ENCODE data around the gene TGFB3.
A peak's percentile ranks its signal among the peaks of the same experiment; 100 is the strongest.

Gene TGFB3

GRCh38 chr14:75979648-75980565 lies 1.9 kb downstream of the TGFB3 start:
- peaks cover 37% of the 10 kb centered on the region for H3K4me1 Mint-ChIP-seq (ENCODE audit: low read depth)
- H3K36me3 Mint-ChIP-seq (ENCODE audit: low read depth), result no peaks in the 10 kb centered on the region
- DNase-seq, result no peak
- H3K27ac Mint-ChIP-seq, result no peak overlapping the region
- no peaks in the 10 kb centered on the region for H3K9me3 Mint-ChIP-seq
- no peak overlapping the region for H3K4me3 Mint-ChIP-seq
- no peaks in the 10 kb centered on the region for H3K27me3 Mint-ChIP-seq

GRCh38 chr14:75979071-75979571 lies 2.7 kb downstream of the TGFB3 start:
- Mint-ChIP-seq H3K27me3 (no peaks in the 10 kb centered on the region), H3K9me3 (no peaks in the 10 kb centered on the region), H3K4me1 (ENCODE audit: low read depth) (peaks cover 36% of the 10 kb centered on the region), H3K27ac (no peak overlapping the region), H3K4me3 (no peak overlapping the region), H3K36me3 (ENCODE audit: low read depth) (no peaks in the 10 kb centered on the region)
- peak; percentile 45 for DNase-seq

GRCh38 chr14:75978249-75978731 lies 3.5 kb downstream of the TGFB3 start:
- no peak for DNase-seq
- Mint-ChIP-seq H3K27me3 (no peaks in the 10 kb centered on the region), H3K4me3 (no peak overlapping the region), H3K27ac (peak overlapping the region; percentile 50), H3K36me3 (ENCODE audit: low read depth) (no peaks in the 10 kb centered on the region), H3K4me1 (ENCODE audit: low read depth) (peaks cover 36% of the 10 kb centered on the region), H3K9me3 (no peaks in the 10 kb centered on the region)

GRCh38 chr14:75977582-75977943 lies 4.2 kb downstream of the TGFB3 start:
- Mint-ChIP-seq H3K27me3 (no peaks in the 10 kb centered on the region), H3K27ac (no peak overlapping the region), H3K4me1 (ENCODE audit: low read depth) (peaks cover 33% of the 10 kb centered on the region), H3K36me3 (ENCODE audit: low read depth) (no peaks in the 10 kb centered on the region), H3K9me3 (no peaks in the 10 kb centered on the region), H3K4me3 (no peak overlapping the region)
- DNase-seq, result no peak

GRCh38 chr14:75976826-75977581 lies 4.8 kb downstream of the TGFB3 start:
- H3K36me3 Mint-ChIP-seq (ENCODE audit: low read depth), result no peaks in the 10 kb centered on the region
- H3K4me3 Mint-ChIP-seq, result no peak overlapping the region
- DNase-seq, result no peak
- H3K4me1 Mint-ChIP-seq (ENCODE audit: low read depth), result peaks cover 33% of the 10 kb centered on the region
- H3K9me3 Mint-ChIP-seq, result no peaks in the 10 kb centered on the region
- no peaks in the 10 kb centered on the region for H3K27me3 Mint-ChIP-seq
- no peak overlapping the region for H3K27ac Mint-ChIP-seq

- H3K9me3 Mint-ChIP-seq, result no peaks in the 10 kb centered on the region
- H3K27ac Mint-ChIP-seq, result no peak overlapping the region
- no peaks in the 10 kb centered on the region for H3K27me3 Mint-ChIP-seq
- H3K36me3 Mint-ChIP-seq (ENCODE audit: low read depth), result peaks cover 9% of the 10 kb centered on the region
- H3K4me3 Mint-ChIP-seq, result no peak overlapping the region
- peaks cover under 1% of the 10 kb centered on the region for H3K4me1 Mint-ChIP-seq (ENCODE audit: low read depth)
- no peak for DNase-seq
Measured at GRCh38 chr14:75972801-75973421, 8.9 kb downstream of the TGFB3 start.

- H3K4me1 Mint-ChIP-seq (ENCODE audit: low read depth), result no peaks in the 10 kb centered on the region
- no peak overlapping the region for H3K27ac Mint-ChIP-seq
- peaks cover 9% of the 10 kb centered on the region for H3K36me3 Mint-ChIP-seq (ENCODE audit: low read depth)
- no peak for DNase-seq
- no peaks in the 10 kb centered on the region for H3K9me3 Mint-ChIP-seq
- H3K4me3 Mint-ChIP-seq, result no peak overlapping the region
- H3K27me3 Mint-ChIP-seq, result no peaks in the 10 kb centered on the region
Measured at GRCh38 chr14:75971509-75971908, 10.3 kb downstream of the TGFB3 start.

- Mint-ChIP-seq H3K27ac (no peak overlapping the region), H3K27me3 (no peaks in the 10 kb centered on the region), H3K4me3 (no peak overlapping the region), H3K4me1 (ENCODE audit: low read depth) (no peaks in the 10 kb centered on the region), H3K9me3 (no peaks in the 10 kb centered on the region), H3K36me3 (ENCODE audit: low read depth) (peaks cover 10% of the 10 kb centered on the region)
- DNase-seq, result no peak
Measured at GRCh38 chr14:75970989-75971388, 10.8 kb downstream of the TGFB3 start.

GRCh38 chr14:75969891-75970290 lies 11.9 kb downstream of the TGFB3 start:
- Mint-ChIP-seq H3K4me3 (no peak overlapping the region), H3K4me1 (ENCODE audit: low read depth) (no peaks in the 10 kb centered on the region), H3K9me3 (no peaks in the 10 kb centered on the region), H3K27me3 (no peaks in the 10 kb centered on the region), H3K36me3 (ENCODE audit: low read depth) (peaks cover 16% of the 10 kb centered on the region), H3K27ac (no peak overlapping the region)
- DNase-seq, result no peak

GRCh38 chr14:75969126-75969525 lies 12.7 kb downstream of the TGFB3 start:
- Mint-ChIP-seq H3K4me1 (ENCODE audit: low read depth) (no peaks in the 10 kb centered on the region), H3K27me3 (no peaks in the 10 kb centered on the region), H3K36me3 (ENCODE audit: low read depth) (peaks cover 19% of the 10 kb centered on the region), H3K27ac (no peak overlapping the region), H3K9me3 (no peaks in the 10 kb centered on the region), H3K4me3 (no peak overlapping the region)
- DNase-seq, result no peak

GRCh38 chr14:75968456-75968855 lies 13.3 kb downstream of the TGFB3 start:
- peaks cover 24% of the 10 kb centered on the region for H3K36me3 Mint-ChIP-seq (ENCODE audit: low read depth)
- H3K9me3 Mint-ChIP-seq, result no peaks in the 10 kb centered on the region
- no peaks in the 10 kb centered on the region for H3K4me1 Mint-ChIP-seq (ENCODE audit: low read depth)
- no peak overlapping the region for H3K4me3 Mint-ChIP-seq
- no peak for DNase-seq
- no peak overlapping the region for H3K27ac Mint-ChIP-seq
- H3K27me3 Mint-ChIP-seq, result no peaks in the 10 kb centered on the region

- Mint-ChIP-seq H3K27me3 (no peaks in the 10 kb centered on the region), H3K27ac (no peak overlapping the region), H3K4me3 (no peak overlapping the region), H3K9me3 (no peaks in the 10 kb centered on the region), H3K36me3 (ENCODE audit: low read depth) (peaks cover 26% of the 10 kb centered on the region), H3K4me1 (ENCODE audit: low read depth) (no peaks in the 10 kb centered on the region)
- DNase-seq, result no peak
Measured at GRCh38 chr14:75967866-75968265, 13.9 kb downstream of the TGFB3 start.

GRCh38 chr14:75961662-75962061 lies 20.1 kb downstream of the TGFB3 start:
- H3K4me1 Mint-ChIP-seq (ENCODE audit: low read depth), result no peaks in the 10 kb centered on the region
- DNase-seq, result no peak
- peaks cover 33% of the 10 kb centered on the region for H3K36me3 Mint-ChIP-seq (ENCODE audit: low read depth)
- no peaks in the 10 kb centered on the region for H3K9me3 Mint-ChIP-seq
- H3K27ac Mint-ChIP-seq, result no peak overlapping the region
- no peak overlapping the region for H3K4me3 Mint-ChIP-seq
- H3K27me3 Mint-ChIP-seq, result no peaks in the 10 kb centered on the region

- H3K9me3 Mint-ChIP-seq, result no peaks in the 10 kb centered on the region
- no peak for DNase-seq
- H3K27me3 Mint-ChIP-seq, result no peaks in the 10 kb centered on the region
- no peaks in the 10 kb centered on the region for H3K4me1 Mint-ChIP-seq (ENCODE audit: low read depth)
- peaks cover 26% of the 10 kb centered on the region for H3K36me3 Mint-ChIP-seq (ENCODE audit: low read depth)
- H3K4me3 Mint-ChIP-seq, result no peak overlapping the region
- peak overlapping the region; percentile 2 for H3K27ac Mint-ChIP-seq
Measured at GRCh38 chr14:75960231-75960630, 21.6 kb downstream of the TGFB3 start.

Data from activated T-cell treated with anti-CD3 and anti-CD28 coated beads, Interleukin-2, amount 50 U/mL, for 24 hours (primary cell).